Measurements from ENCODE around the gene C1S.

C1S gene

GRCh38 chr12:7076493-7076892 is 16.0 kb downstream of the C1S start:
- no peak for DNase-seq (ENCODE audit: low read depth)

DNA sequence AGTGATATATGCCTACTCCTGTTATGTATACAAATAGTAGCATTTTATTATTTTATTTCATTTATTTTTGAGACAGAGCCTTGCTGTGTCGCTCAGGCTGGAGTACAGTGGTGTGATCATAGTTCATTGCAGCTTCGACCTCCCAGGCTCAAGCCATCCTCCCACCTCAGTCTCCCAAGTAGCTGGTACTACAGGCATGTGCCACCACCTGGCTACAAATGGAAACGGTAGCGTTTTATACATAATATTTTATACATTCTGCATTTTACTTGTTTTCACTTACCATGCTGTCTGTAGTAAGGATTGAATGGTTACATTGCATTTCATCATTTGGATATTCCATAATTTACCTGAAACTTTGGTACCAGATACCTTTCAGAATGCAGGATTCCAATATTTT is 17.6 kb downstream of the C1S start:
- DNase-seq (ENCODE audit: low read depth): no peak

- no peak for DNase-seq (ENCODE audit: low read depth)
Observed at GRCh38 chr12:7079826-7080125, 19.3 kb downstream of the C1S start.

GRCh38 chr12:7081037-7081436 is 20.5 kb downstream of the C1S start:
- no peak for DNase-seq (ENCODE audit: low read depth)

- DNase-seq (ENCODE audit: low read depth): no peak
Observed at GRCh38 chr12:7083125-7083524, 22.6 kb downstream of the C1S start.

DNA sequence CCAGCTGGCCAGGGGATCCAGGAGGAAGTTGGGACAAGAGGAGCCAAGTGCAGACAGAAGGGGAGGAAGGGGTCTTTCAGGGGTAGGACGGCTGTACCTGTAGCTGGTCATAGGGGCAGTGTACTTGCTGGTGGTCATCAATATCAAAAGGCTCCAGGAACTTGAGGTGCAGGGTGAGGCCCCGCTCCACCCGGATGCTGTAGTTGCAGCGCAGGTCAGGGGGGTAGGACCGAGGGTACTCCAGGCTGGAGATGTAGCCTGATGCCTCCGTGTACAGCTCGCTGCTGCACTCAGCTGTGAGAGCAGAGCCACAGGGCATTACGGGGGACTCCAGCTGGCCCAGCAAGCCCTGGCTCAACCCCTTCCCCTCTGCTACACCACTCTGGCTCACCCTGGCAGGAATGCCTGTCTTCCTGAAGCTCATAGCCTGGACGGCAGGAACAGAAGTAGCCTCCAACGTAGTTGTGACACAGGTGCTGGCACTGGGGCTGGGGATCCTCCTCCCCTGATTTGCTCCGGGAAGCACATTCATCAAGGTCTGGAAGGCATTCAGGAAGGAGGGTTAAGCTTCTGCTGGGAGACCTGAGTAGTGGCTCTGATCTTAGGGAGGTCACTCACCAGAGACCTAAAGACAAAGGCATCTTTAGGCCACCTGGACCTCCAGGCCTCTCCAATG is 28.8 kb downstream of the C1S start:
- no peak for DNase-seq (ENCODE audit: low read depth)

DNA sequence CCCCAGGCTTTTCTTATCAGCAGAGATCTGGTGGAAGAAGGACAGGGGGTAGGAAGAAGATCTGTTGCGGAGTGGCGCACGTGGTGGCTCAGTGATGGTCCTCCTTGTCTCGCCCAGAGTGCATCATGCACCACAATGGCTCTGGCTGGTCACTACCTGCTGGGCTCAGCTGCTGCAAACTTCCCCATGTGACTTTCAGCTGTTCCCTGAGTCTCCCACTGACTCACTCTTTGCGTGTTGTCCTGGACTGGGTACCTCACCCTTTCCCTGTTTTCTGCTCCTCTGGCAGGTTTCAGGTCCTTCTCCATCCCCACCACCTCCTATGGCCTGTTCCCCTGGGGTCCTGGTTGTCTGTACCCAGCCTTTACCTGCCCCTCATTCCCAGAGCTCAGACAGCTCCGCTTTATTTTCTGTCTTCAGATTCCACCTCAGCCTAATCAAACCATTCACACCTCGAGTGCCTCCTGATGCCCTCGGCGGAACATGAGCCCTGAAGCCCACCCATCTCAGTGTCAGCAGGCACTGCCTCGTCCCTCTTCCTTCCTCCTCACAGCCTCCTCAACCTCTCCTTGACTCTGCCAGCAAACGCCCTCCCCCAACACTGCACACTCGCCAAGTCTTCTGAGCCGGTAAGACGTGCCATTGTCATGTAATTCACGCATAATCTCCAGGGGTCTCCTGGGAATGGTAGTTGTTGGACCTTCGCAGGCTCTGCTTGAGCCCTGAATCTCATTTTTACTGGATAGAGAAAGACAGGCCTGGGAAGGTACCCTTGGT is 29.9 kb downstream of the C1S start:
- no peak for DNase-seq (ENCODE audit: low read depth)

DNA sequence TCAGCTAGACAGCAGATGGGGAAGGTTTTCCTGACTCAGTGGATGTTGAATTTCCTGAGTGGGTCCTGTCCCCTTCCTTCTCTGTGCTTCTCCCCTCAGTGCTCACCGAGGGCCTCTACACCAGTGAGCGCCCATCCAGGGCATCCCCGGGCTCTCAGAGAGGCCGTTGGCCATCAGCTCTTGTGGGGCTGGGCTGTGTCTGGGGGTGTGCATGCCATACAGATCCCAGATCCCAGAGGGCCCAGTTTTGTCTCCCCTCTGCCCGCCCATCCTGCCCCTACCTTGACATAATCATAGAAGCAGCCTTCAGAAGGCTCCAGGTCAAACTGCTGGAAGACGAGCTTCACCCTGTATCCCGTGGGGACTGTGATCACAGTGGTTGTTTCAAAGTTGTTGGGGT is 30.7 kb downstream of the C1S start:
- no peak for DNase-seq (ENCODE audit: low read depth)

DNA sequence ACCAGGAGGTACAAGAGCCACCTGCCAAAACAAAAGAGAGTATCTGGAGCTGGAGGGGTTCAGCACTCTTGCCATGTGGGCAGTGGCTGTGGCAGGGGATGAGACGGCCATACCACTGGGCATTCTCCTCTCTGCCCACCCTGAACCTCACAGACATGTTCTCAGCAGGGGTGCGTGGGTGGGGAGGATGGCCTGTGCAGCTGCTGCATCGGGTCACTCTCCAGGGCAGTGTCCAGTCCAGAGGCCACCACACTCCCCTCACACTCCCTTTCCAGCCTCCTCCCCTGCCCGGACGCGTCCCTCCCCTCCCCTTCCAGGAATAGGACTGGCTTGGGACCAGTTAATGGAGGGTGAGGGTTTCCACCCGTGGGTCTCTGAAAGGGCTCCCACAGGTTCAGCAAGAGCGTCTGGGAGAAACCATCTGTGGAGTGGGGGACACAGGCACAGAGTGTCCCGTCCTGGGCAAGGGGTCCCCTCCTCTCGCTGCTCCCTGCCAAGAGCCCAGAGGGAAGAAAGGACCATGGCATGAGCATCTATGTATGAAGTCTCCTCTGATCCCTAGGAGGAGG is 31.2 kb downstream of the C1S start:
- DNase-seq (ENCODE audit: low read depth): no peak

- peak; percentile 52 for DNase-seq (ENCODE audit: low read depth)
Observed at GRCh38 chr12:7092229-7092985, 31.9 kb downstream of the C1S start, which contains the start of gene C1R. Gene C1R (minus strand): TSS chr12:7092445. CDS start chr12:7092388, 57 bp downstream.

GRCh38 chr12:7092986-7093460 is 32.5 kb downstream of the C1S start:
- no peak for DNase-seq (ENCODE audit: low read depth)

DNA sequence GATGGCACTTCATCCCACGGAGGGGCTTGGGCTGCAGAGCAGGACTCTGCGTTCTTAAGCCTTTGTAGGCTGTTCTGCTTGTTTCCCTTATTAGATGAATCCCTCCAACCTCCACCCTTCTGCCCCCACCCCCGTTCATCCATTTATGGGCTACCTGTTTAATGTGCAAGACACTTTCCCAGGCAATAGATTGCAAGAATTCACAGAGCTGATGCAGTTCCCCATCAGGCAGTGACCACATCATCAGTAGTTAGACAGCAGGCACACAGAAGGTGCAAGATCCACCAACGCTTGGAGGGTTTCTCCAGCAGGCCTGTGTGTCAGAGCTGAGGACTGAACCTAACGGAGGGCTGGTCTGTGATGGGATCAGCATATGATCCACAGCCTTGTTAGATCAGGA is 33.0 kb downstream of the C1S start:
- DNase-seq (ENCODE audit: low read depth): no peak

- no peak for DNase-seq (ENCODE audit: low read depth)
Observed at GRCh38 chr12:7093892-7094291, 33.4 kb downstream of the C1S start.

DNA sequence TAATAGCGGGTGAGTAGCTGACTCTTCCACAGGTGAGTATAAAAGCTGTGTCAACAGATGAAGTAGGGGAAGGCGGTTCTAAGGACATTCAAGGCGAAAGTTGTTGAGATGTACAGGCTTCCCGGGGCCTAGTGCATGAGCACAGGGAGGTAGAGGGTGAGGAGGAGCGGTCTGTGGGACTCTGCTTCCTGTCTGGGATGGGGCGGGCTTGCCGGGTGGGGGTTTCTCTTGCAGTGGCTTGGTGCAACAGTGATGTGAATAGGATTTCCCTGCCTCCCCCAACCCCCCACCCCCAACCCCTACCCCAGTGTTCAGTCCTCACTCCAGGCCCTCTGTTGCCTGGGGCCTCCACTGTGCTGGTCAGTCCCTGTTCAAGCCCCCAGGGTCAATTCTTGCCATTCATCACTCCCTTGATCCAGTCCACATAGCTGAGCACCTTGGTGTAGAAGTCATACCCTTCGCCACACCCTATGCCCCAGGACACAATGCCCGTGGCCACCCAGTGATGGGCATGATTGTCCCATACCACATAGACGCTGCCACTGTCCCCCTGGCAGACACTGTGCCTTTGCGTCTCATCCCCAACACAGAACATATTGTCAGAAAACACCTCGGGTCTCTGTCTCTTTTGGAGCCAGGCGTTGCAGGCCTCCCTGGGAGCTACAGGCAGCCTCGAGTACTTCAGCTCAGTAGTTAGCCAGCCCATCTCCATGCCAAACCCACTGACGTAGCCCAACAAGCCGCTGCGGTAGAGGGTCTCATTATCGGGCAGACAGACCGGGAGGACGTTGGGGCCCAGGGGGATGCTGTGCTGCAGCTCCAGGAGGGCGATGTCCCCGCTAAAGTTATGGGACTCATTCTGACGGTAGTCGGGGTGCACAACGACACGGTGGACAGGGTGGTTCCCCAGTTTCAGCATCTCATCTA is 35.8 kb downstream of the C1S start:
- DNase-seq (ENCODE audit: low read depth): no peak

DNA sequence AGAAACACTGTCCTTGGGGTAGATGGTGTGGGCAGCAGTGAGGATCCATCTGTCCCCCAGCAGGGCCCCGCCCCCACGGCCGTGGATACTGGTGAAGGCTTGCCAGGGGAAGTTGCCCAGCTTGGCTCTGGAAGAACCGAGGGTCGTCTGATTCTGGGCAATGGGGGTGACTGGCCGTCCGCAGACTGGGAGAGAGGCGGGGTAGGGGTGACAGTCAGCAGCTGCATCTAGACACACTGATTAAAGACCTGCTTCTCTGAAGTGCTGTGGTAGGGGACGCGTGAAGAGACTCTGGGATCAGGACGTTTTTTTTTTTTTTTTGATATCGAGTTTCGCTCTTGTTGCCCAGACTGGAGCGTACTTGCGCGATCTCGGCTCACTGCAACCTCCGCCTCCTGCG is 36.5 kb downstream of the C1S start:
- no peak for DNase-seq (ENCODE audit: low read depth)

- DNase-seq (ENCODE audit: low read depth): no peak
Observed at GRCh38 chr12:7099290-7099996, 38.9 kb downstream of the C1S start.

DNA sequence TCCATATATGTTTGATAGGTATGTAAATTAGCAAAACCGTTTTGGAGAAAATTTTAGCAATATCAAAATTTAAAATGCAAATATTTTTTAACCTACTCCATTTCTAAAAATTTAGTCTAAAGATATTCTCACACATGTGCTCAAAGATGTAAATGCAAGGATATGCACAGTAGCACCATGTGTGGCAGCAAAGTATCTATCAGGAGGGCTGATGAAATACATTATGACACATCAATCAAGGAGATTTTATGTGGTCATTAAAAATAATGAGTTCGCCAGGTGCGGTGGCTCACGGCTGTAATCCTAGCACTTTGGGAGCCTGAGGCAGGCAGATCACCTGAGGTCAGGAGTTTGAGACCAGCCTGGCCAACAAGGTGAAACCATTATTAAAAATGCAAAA is 39.7 kb downstream of the C1S start:
- no peak for DNase-seq (ENCODE audit: low read depth)

- DNase-seq (ENCODE audit: low read depth): no peak
Observed at GRCh38 chr12:7101047-7101693, 40.7 kb downstream of the C1S start.

DNA sequence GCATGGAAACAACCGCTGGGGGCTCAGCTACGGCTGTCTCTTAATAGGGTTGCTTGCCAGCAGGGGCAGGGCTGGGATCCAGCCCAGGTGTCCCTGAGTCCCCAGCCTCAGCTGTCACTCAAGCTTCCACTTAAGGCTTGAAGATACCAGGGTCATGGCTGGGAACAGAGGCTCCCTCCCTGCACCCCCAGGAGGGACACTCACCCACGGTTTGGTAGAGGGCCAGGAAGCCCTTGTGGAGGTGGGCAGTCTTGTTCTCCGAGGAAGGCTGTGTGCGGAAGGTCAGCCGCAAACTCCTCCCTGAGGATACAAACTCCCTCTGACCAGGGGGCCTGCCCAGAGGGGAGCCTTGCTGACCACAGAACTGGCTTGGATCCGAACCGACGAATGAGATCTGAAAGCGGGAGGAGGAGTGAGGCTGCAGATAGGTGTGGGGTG is 41.2 kb downstream of the C1S start:
- DNase-seq (ENCODE audit: low read depth): no peak

- DNase-seq (ENCODE audit: low read depth): no peak
Observed at GRCh38 chr12:7102582-7102981, 42.1 kb downstream of the C1S start.
